GM23248 (cell line): ENCODE measurements around the gene UVRAG.

ENCODE experiments used
- EZH2 ChIP-seq: fragments of 200-600 bp; sonication (generic); IDR thresholded peaks from 2 replicates; pipeline ENCODE4 v1.6.1; 2018; ENCODE audit warnings: antibody characterized with exemption, mild to moderate bottlenecking; ENCODE audit not compliant: insufficient read depth, poor library complexity, severe bottlenecking
- EZH2phosphoT487 ChIP-seq: fragments of 200-600 bp; sonication (generic); IDR thresholded peaks from 2 replicates; pipeline ENCODE4 v1.6.1; 2018; ENCODE audit warnings: antibody characterized with exemption, moderate library complexity, mild to moderate bottlenecking, low read depth; ENCODE audit not compliant: insufficient read depth

DNA sequence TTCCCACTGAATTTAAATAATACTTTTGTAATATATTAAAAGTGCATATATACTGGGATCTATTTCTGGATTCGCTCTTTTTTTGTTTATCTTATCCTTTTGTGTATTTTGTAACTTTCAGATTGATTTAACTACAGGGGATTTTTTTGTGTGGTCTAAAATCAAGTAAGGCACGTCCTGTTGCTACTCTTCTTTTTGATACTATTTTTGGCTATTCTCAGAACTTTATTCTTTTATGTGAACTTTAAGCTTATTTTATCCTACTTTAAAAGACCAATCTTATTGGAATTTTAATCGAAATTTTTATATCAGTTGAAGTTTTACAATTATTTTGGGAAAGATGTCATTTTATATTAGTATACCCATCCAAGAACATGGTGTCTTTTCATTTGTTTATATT, 106.8 kb downstream of the UVRAG start:
- TF ChIP-seq EZH2 (no peak), EZH2phosphoT487 (no peak)
